Left ventricle myocardium inferior (tissue), 1 donor: ENCODE measurements around the gene VWA8. TPM values are rescaled to one million over a fixed set of nuclear protein-coding genes. Genes with fewer than 3 reads are reported as not detected.

Source experiments
- DNase-seq: peaks from one replicate; pipeline ENCODE4 v3.0.0-alpha.2; 2020
- H3K27ac ChIP-seq: fragments of 200-600 bp; replicated peaks from 2 replicates; pipeline ENCODE4 v1.8.0; 2021
- H3K27me3 ChIP-seq: fragments of 200-600 bp; 2 replicates; pipeline ENCODE4 v1.8.0; 2021; ENCODE audit warnings: low read depth
- H3K36me3 ChIP-seq: fragments of 200-600 bp; 2 replicates; pipeline ENCODE4 v1.8.0; 2021
- H3K4me1 ChIP-seq: fragments of 200-600 bp; 2 replicates; pipeline ENCODE4 v1.8.0; 2021
- H3K4me3 ChIP-seq: fragments of 200-600 bp; 2 replicates; pipeline ENCODE4 v1.8.0; 2021; ENCODE audit warnings: mild to moderate bottlenecking, moderate library complexity
- H3K9me3 ChIP-seq: fragments of 200-600 bp; replicated peaks from 2 replicates; pipeline ENCODE4 v1.8.0; 2021
- intact Hi-C: fragments of 100-400 bp; cut with micrococcal nuclease; formaldehyde crosslinking; loops from one replicate; pipeline ENCODE4 v1.11.0; 2022
- total RNA-seq: library from RNA; stranded (reverse); fragmentation: NEBNext Ultra II Directional; extraction: Animal tissue kit (Norgen Biotek cat#: 25700); gene quantifications from one replicate; pipeline ENCODE4 v1.2.1, GENCODE V29; 2021
- TF ChIP-seq, protein P1 (sequence below): fragments of 200-600 bp; IDR thresholded peaks from 2 replicates; pipeline ENCODE4 v1.8.0; 2021; ENCODE audit warnings: antibody characterized with exemption, mild to moderate bottlenecking, borderline replicate concordance
- donor health status: DM: no; HTN: yes; CAD: no; lungs with severe emphysema.

VWA8 gene
- total RNA-seq, 1 donor from 2014 or later = 51.0 TPM

DNA sequence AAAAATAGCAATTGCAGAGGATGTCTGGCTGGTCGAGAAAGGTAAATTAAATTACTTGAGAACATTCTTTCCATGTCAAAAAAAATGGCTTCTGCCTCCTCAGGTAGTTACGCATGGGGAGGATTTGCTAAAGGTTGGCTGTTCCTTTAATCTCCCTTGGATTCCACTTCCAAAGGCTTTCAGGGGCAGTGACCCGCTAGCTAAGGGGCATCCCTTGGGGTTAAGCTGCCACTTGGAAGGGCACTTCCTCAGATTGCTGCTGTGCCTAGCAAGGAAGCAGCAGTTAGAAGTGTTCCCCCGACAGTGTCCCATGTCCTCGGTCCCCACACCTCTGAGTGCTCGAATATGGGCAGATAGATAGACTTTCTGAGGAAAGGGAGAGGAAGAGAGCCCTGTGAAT, 395.1 kb downstream of the VWA8 start:
- DNase-seq = no peak
- H3K36me3 ChIP-seq = peaks cover 11% of the 10 kb centered on the region
- intact Hi-C loops = no loop called here
- no peak overlapping the region for H3K4me3 ChIP-seq
- no peak overlapping the region for H3K27ac ChIP-seq
- TF ChIP-seq, protein P1, sequence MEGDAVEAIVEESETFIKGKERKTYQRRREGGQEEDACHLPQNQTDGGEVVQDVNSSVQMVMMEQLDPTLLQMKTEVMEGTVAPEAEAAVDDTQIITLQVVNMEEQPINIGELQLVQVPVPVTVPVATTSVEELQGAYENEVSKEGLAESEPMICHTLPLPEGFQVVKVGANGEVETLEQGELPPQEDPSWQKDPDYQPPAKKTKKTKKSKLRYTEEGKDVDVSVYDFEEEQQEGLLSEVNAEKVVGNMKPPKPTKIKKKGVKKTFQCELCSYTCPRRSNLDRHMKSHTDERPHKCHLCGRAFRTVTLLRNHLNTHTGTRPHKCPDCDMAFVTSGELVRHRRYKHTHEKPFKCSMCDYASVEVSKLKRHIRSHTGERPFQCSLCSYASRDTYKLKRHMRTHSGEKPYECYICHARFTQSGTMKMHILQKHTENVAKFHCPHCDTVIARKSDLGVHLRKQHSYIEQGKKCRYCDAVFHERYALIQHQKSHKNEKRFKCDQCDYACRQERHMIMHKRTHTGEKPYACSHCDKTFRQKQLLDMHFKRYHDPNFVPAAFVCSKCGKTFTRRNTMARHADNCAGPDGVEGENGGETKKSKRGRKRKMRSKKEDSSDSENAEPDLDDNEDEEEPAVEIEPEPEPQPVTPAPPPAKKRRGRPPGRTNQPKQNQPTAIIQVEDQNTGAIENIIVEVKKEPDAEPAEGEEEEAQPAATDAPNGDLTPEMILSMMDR = no peak
- H3K27me3 ChIP-seq = no peaks in the 10 kb centered on the region
- no peaks in the 10 kb centered on the region for H3K9me3 ChIP-seq
- H3K4me1 ChIP-seq = peaks cover 41% of the 10 kb centered on the region

DNA sequence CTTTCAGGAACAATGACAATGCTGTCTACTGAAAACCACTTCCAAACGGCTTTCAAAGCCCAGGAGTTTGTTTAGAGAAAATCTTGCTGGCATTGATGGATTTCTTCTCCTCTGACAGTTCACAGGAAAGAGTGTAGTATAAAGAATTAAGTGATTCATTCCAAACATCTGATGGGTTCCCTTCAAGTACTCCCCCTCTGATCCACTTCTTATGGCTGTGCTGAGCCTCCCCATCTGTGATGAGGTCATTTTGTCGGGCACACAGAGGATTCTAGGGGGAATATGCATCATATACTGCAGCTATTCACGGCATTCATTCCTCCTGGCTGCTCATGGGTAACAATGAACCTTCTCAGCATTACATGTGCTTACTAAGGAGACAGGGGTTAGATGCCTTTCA, 395.7 kb downstream of the VWA8 start:
- TF ChIP-seq, protein P1 = no peak
- H3K36me3 ChIP-seq = peaks cover 11% of the 10 kb centered on the region
- DNase-seq = no peak
- intact Hi-C loops = no loop called here
- H3K9me3 ChIP-seq = no peaks in the 10 kb centered on the region
- no peak overlapping the region for H3K4me3 ChIP-seq
- H3K27ac ChIP-seq = no peak overlapping the region
- peaks cover 41% of the 10 kb centered on the region for H3K4me1 ChIP-seq
- no peaks in the 10 kb centered on the region for H3K27me3 ChIP-seq

DNA sequence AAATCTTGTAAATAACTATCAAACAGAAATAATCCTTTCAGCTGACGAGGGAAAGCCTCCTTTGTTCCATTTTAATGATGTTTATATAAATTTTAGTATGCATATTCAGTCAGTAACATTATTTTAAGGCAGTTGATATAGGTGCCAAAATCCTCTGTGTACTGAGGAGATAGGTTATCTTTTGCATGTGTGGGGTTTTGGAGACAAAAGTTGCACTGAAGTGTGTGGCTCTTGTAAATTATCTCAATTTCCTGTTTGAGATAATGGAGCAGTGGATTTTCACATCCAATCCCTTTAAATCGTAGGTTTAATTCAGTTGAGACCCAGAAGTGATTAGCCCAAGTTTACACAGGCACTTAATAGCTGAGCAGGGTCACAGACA, 396.9 kb downstream of the VWA8 start:
- intact Hi-C loops = no loop called here
- TF ChIP-seq, protein P1 = no peak
- Histone ChIP-seq H3K27me3 (no peaks in the 10 kb centered on the region), H3K4me1 (peaks cover 37% of the 10 kb centered on the region), H3K27ac (peak overlapping the region; percentile 54), H3K36me3 (peaks cover 11% of the 10 kb centered on the region), H3K9me3 (no peaks in the 10 kb centered on the region), H3K4me3 (no peak overlapping the region)
- no peak for DNase-seq

DNA sequence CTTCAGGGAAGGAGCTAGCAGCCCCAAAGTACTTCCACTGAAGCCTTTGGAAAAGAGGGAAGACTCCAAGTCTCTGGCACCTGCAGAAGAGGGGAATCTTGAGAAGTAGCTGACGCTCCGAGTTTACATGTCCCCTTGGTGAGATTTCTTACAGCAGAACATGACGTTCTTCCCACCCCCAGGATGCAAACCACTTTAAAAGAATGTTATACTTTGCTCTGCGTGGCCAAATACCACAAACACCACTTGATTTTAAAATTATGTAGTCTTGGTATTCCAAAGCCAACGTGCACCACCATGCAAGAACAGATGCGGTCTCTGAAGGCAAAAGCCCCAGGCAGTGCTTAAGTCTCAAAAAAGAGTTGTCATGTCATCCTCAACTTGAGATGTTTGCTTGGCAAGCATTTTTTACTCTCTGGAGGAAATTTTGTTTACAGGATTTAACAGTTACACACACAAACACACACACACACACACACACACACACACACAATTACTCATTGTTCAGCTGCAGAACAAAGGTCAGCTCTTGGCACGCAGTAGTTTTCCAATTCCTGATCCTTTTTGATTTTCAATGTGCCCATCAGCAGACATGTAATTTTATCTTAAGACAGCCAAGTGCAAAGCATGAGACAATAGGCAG, 397.4 kb downstream of the VWA8 start:
- H3K4me1 ChIP-seq = peaks cover 34% of the 10 kb centered on the region
- intact Hi-C loops = no loop called here
- peak overlapping the region; percentile 54 for H3K27ac ChIP-seq

DNA sequence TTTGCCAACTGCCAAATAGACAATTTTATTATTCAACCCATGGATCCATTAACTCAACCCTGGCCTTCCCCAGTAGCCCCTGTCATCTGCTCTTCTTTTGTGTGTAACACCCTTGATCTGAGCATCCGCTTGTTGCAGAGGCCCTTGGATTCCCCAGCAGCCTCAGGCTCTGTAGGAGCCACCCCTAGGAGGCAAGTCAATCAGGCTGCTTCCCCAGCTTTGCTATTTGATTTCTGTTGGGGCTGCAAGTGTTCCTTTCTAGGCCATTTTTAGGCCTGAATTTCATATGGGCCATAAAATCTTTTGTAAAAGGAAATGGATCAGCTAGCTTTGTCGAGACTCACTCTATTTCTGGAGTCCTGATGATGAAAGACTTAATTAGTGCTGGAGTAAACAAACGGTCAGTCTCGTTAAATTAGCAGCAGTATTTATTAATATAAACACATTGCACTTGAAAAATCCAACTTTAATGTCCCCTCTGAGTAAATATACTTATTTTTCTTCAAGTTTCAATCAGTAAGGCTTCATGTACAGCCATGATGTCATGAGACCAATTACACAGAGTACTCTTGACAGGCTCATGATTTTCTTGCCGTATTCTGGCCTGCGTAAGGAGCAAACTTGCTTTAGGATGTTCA, 398.2 kb downstream of the VWA8 start:
- H3K9me3 ChIP-seq = no peaks in the 10 kb centered on the region
- peaks cover 34% of the 10 kb centered on the region for H3K4me1 ChIP-seq
- DNase-seq = no peak
- H3K27ac ChIP-seq = peak overlapping the region; percentile 54
- intact Hi-C loops = no loop called here
- TF ChIP-seq, protein P1 = no peak
- H3K36me3 ChIP-seq = peaks cover 5% of the 10 kb centered on the region
- H3K27me3 ChIP-seq = no peaks in the 10 kb centered on the region
- no peak overlapping the region for H3K4me3 ChIP-seq

More for the DNA sequence above, 397.4 kb downstream of the VWA8 start:
- TF ChIP-seq, protein P1 = no peak
- Histone ChIP-seq H3K9me3 (no peaks in the 10 kb centered on the region), H3K4me3 (no peak overlapping the region), H3K36me3 (peaks cover 11% of the 10 kb centered on the region), H3K27me3 (no peaks in the 10 kb centered on the region)
- DNase-seq = no peak
